Neural progenitor cell (in vitro differentiated cells): ENCODE data around the gene CBLB. TPM values are rescaled to one million over a fixed set of nuclear protein-coding genes. Genes with fewer than 3 reads are reported as not detected.

Experiments
- DNase-seq: peaks from one replicate; pipeline ENCODE4 v3.0.0-alpha.2; 2016; ENCODE audit warnings: low spot score
- H2AFZ ChIP-seq: fragments of 200-600 bp; sonication (generic); replicated peaks from 2 replicates; pipeline ENCODE4 v1.6.1; 2016; ENCODE audit warnings: antibody characterized with exemption
- H3F3A ChIP-seq: fragments of 200-600 bp; sonication (generic); 2 replicates; pipeline ENCODE4 v1.6.1; 2016; ENCODE audit warnings: antibody characterized with exemption, low read depth
- H3K27ac ChIP-seq: fragments of 200-600 bp; sonication (generic); 2 replicates; pipeline ENCODE4 v1.5.1; 2016; ENCODE audit warnings: mild to moderate bottlenecking
- H3K27me3 ChIP-seq: fragments of 200-600 bp; sonication (generic); 2 replicates; pipeline ENCODE4 v1.6.1; 2016; ENCODE audit warnings: mild to moderate bottlenecking, moderate library complexity
- H3K36me3 ChIP-seq: fragments of 200-600 bp; sonication (generic); 2 replicates; pipeline ENCODE4 v1.5.1; 2016
- H3K4me1 ChIP-seq: fragments of 200-600 bp; sonication (generic); 2 replicates; pipeline ENCODE4 v1.6.1; 2016; ENCODE audit warnings: mixed run types
- H3K4me2 ChIP-seq: fragments of 200-600 bp; sonication (generic); 2 replicates; pipeline ENCODE4 v1.6.1; 2016
- H3K4me3 ChIP-seq: fragments of 200-600 bp; sonication (generic); 2 replicates; pipeline ENCODE4 v1.5.1; 2016
- H3K79me2 ChIP-seq: fragments of 200-600 bp; sonication (generic); 2 replicates; pipeline ENCODE4 v1.6.1; 2016; ENCODE audit warnings: low read depth
- H3K9ac ChIP-seq: fragments of 200-600 bp; sonication (generic); 2 replicates; pipeline ENCODE4 v1.6.1; 2016
- H3K9me3 ChIP-seq: fragments of 200-600 bp; sonication (generic); 2 replicates; pipeline ENCODE4 v1.5.1; 2016; ENCODE audit warnings: low read depth
- H4K20me1 ChIP-seq: fragments of 200-600 bp; sonication (generic); 2 replicates; pipeline ENCODE4 v1.6.1; 2016; ENCODE audit warnings: low read depth
- H3K27ac Mint-ChIP-seq: 3 replicates; pipeline ENCODE4 v1.8.0; 2021; ENCODE audit warnings: mixed read lengths
- H3K27me3 Mint-ChIP-seq: 2 replicates; pipeline ENCODE4 v1.8.0; 2022; ENCODE audit warnings: low read depth, mild to moderate bottlenecking, inconsistent platforms, moderate library complexity, mixed read lengths; ENCODE audit not compliant: insufficient read depth
- H3K36me3 Mint-ChIP-seq: 3 replicates; pipeline ENCODE4 v1.8.0; 2021; ENCODE audit warnings: mixed read lengths
- H3K4me1 Mint-ChIP-seq: 3 replicates; pipeline ENCODE4 v1.8.0; 2021; ENCODE audit warnings: mixed read lengths
- H3K4me3 Mint-ChIP-seq: 3 replicates; pipeline ENCODE4 v1.8.0; 2021; ENCODE audit warnings: mild to moderate bottlenecking, moderate library complexity, mixed read lengths
- H3K9me3 Mint-ChIP-seq: 3 replicates; pipeline ENCODE4 v1.8.0; 2020; ENCODE audit warnings: mixed read lengths
- EZH2 ChIP-seq: fragments of 200-600 bp; sonication (generic); IDR thresholded peaks from 2 replicates; pipeline ENCODE4 v1.6.1; 2017; ENCODE audit warnings: antibody characterized with exemption, mild to moderate bottlenecking, moderate library complexity
- EZH2phosphoT487 ChIP-seq: fragments of 200-600 bp; sonication (generic); IDR thresholded peaks from 2 replicates; pipeline ENCODE4 v1.6.1; 2017; ENCODE audit warnings: antibody characterized with exemption
- total RNA-seq: library from RNA; depleted of rRNA; stranded (reverse); fragments of >200 nt; gene quantifications from 2 replicates; pipeline ENCODE4 v1.2.3, GENCODE V29; 2015; ENCODE audit warnings: low replicate concordance
- TF ChIP-seq, protein P1 (sequence below): fragments of 200-600 bp; sonication (generic); IDR thresholded peaks from 2 replicates; pipeline ENCODE4 v1.5.1; 2017; ENCODE audit warnings: antibody characterized with exemption, mild to moderate bottlenecking

The CBLB gene
- total RNA-seq, 1 donor from 2014 or later, result 105 TPM

DNA sequence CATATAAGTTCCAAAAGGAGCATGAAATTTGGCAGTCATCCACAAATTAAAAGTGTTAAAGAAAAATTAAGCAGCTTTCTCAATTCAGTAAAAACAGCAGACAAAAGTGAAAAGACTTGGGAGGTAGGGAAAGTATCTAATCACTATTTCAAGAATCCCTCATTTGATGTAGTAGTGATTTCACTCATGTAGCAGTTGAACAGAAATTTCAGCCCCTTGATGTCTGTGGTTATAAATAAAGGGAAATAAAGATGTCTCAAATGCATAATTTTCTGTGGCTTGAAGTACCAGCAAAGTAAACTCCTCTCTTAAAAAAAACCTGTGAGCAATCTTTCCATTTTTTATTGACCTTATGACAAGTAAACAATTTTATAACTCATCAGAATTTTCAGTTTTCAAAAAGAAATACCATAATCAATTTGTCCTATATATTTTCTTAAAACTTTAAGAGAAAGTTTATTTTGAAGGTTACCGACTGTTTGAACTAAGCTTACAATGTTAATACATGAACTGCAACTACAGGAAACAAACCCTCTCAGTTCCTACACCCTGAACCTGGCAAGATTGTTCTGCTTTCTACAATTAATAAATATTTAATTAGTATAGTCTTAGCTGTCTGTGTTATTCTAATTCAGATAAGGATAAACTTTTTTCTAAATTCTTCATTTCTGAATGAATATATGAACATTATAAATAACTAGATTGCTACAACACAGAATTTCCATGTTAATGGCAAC, 94.2 kb downstream of the CBLB start:
- Histone ChIP-seq H3K4me1 (no peaks in the 10 kb centered on the region), H3K36me3 (no peaks in the 10 kb centered on the region), H3K9me3 (no peaks in the 10 kb centered on the region), H4K20me1 (no peaks in the 10 kb centered on the region), H3K27ac (no peak overlapping the region), H3F3A (no peaks in the 10 kb centered on the region), H3K27me3 (no peaks in the 10 kb centered on the region), H3K9ac (no peak overlapping the region), H3K79me2 (peaks cover 54% of the 10 kb centered on the region), H3K4me2 (no peak overlapping the region), H3K4me3 (no peak overlapping the region), H2AFZ (no peak overlapping the region)
- no peak overlapping the region for H3K27ac Mint-ChIP-seq
- no peaks in the 10 kb centered on the region for H3K27me3 Mint-ChIP-seq
- TF ChIP-seq EZH2 (no peak), EZH2phosphoT487 (no peak)
- TF ChIP-seq, protein P1, sequence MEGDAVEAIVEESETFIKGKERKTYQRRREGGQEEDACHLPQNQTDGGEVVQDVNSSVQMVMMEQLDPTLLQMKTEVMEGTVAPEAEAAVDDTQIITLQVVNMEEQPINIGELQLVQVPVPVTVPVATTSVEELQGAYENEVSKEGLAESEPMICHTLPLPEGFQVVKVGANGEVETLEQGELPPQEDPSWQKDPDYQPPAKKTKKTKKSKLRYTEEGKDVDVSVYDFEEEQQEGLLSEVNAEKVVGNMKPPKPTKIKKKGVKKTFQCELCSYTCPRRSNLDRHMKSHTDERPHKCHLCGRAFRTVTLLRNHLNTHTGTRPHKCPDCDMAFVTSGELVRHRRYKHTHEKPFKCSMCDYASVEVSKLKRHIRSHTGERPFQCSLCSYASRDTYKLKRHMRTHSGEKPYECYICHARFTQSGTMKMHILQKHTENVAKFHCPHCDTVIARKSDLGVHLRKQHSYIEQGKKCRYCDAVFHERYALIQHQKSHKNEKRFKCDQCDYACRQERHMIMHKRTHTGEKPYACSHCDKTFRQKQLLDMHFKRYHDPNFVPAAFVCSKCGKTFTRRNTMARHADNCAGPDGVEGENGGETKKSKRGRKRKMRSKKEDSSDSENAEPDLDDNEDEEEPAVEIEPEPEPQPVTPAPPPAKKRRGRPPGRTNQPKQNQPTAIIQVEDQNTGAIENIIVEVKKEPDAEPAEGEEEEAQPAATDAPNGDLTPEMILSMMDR, result no peak
- peaks cover 13% of the 10 kb centered on the region for H3K9me3 Mint-ChIP-seq
- H3K4me1 Mint-ChIP-seq, result no peaks in the 10 kb centered on the region
- H3K36me3 Mint-ChIP-seq, result peaks cover 36% of the 10 kb centered on the region
- DNase-seq, result no peak
- no peak overlapping the region for H3K4me3 Mint-ChIP-seq

DNA sequence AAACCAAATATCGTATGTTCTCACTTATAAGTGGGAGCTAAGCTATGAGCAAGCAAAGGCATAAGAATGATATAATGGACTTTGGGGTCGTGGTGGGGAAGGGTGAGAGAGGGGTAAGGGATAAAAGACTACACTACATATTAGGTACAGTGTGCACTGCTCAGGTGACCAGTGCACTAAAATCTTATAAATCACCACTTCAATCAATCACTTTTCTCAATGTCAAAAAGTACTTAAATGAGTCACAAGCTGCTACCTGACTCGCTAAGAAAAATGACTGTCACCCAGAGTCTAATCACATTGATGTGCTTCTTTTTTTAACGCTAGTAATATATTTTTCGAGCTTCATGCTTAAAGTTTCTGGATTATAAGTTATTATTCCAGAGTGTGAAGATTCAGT, 95.5 kb downstream of the CBLB start:
- H3K9ac ChIP-seq, result no peak overlapping the region
- no peaks in the 10 kb centered on the region for H3K4me1 ChIP-seq
- H2AFZ ChIP-seq, result no peak overlapping the region
- H3K36me3 ChIP-seq, result no peaks in the 10 kb centered on the region
- peaks cover 60% of the 10 kb centered on the region for H3K79me2 ChIP-seq
- no peak overlapping the region for H3K4me3 Mint-ChIP-seq
- no peaks in the 10 kb centered on the region for H3K27me3 ChIP-seq
- H3K27ac ChIP-seq, result no peak overlapping the region
- H3K4me2 ChIP-seq, result no peak overlapping the region
- H3K27ac Mint-ChIP-seq, result no peak overlapping the region
- H3K9me3 Mint-ChIP-seq, result peaks cover 13% of the 10 kb centered on the region
- no peaks in the 10 kb centered on the region for H3F3A ChIP-seq
- no peaks in the 10 kb centered on the region for H3K4me1 Mint-ChIP-seq
- TF ChIP-seq EZH2phosphoT487, result no peak
- TF ChIP-seq, protein P1, result no peak
- TF ChIP-seq EZH2, result no peak
- H3K9me3 ChIP-seq, result no peaks in the 10 kb centered on the region
- no peak for DNase-seq
- H3K27me3 Mint-ChIP-seq, result peaks cover 2% of the 10 kb centered on the region
- no peak overlapping the region for H3K4me3 ChIP-seq
- H4K20me1 ChIP-seq, result no peaks in the 10 kb centered on the region
- H3K36me3 Mint-ChIP-seq, result peaks cover 41% of the 10 kb centered on the region

DNA sequence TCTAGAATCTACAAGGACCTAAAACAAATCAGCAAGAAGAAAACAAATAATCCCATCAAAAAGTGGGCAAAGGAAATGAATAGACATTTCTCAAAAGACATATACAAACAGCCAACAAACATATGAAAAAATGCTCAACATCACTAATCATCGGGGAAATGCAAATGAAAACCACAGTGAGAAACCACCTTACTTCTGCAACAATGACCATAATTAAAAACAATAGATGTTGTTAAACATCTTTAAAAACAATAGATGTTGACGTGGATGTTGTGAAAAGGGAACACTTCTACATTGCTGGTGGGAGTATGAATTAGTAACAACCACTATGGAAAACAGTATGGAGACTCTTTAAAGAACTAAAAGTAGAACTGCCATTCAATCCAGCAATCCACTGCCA, 96.2 kb downstream of the CBLB start:
- H2AFZ ChIP-seq, result no peak overlapping the region
- H3K4me2 ChIP-seq, result no peak overlapping the region
- peaks cover 63% of the 10 kb centered on the region for H3K79me2 ChIP-seq
- TF ChIP-seq, protein P1, result no peak
- TF ChIP-seq EZH2, result no peak
- no peak for TF ChIP-seq EZH2phosphoT487
- no peaks in the 10 kb centered on the region for H3K27me3 ChIP-seq
- Mint-ChIP-seq H3K36me3 (peaks cover 41% of the 10 kb centered on the region), H3K4me3 (no peak overlapping the region), H3K27ac (no peak overlapping the region), H3K27me3 (peaks cover 2% of the 10 kb centered on the region), H3K4me1 (no peaks in the 10 kb centered on the region), H3K9me3 (peaks cover 13% of the 10 kb centered on the region)
- no peak overlapping the region for H3K27ac ChIP-seq
- no peak overlapping the region for H3K4me3 ChIP-seq
- no peak overlapping the region for H3K9ac ChIP-seq
- H3K36me3 ChIP-seq, result no peaks in the 10 kb centered on the region
- H3K9me3 ChIP-seq, result no peaks in the 10 kb centered on the region
- H4K20me1 ChIP-seq, result no peaks in the 10 kb centered on the region
- H3K4me1 ChIP-seq, result no peaks in the 10 kb centered on the region
- no peaks in the 10 kb centered on the region for H3F3A ChIP-seq
- no peak for DNase-seq
